ENCODE measurements around the gene FRMD6.
A peak's percentile ranks its signal among the peaks of the same experiment; 100 is the strongest.

FRMD6 gene
- 1.2 to 4.4 reads per million in 2 donors for total RNA-seq

GRCh38 chr14:51651388-51652167 is at the start of gene FRMD6:
Gene FRMD6, plus strand, starts transcription at chr14:51651910. Its CDS starts 37,927 bp downstream, at chr14:51689837.
- peak; percentile 66 for DNase-seq

- DNase-seq: no peak
These were observed 49.4 kb upstream of the FRMD6 start for GRCh38 chr14:51602310-51602709.

- DNase-seq: no peak
These were observed 48.2 kb upstream of the FRMD6 start for GRCh38 chr14:51603495-51603894.

GRCh38 chr14:51604073-51604472 is 47.6 kb upstream of the FRMD6 start:
- no peak for DNase-seq

GRCh38 chr14:51605575-51605974 is 46.1 kb upstream of the FRMD6 start:
- no peak for DNase-seq

- no peak for DNase-seq
These were observed 44.0 kb upstream of the FRMD6 start for GRCh38 chr14:51607711-51608110.

GRCh38 chr14:51609251-51609954 is 42.3 kb upstream of the FRMD6 start:
- DNase-seq: no peak

GRCh38 chr14:51609955-51610283 is 41.8 kb upstream of the FRMD6 start:
- no peak for DNase-seq

- DNase-seq: no peak
These were observed 40.9 kb upstream of the FRMD6 start for GRCh38 chr14:51610771-51611170.

GRCh38 chr14:51612449-51612848 is 39.3 kb upstream of the FRMD6 start:
- no peak for DNase-seq

- DNase-seq: no peak
These were observed 38.3 kb upstream of the FRMD6 start for GRCh38 chr14:51613416-51613815.

GRCh38 chr14:51614707-51615106 is 37.0 kb upstream of the FRMD6 start:
- DNase-seq: no peak

- no peak for DNase-seq
These were observed 35.5 kb upstream of the FRMD6 start for GRCh38 chr14:51616256-51616655.

- no peak for DNase-seq
These were observed 34.8 kb upstream of the FRMD6 start for GRCh38 chr14:51616724-51617409.

- DNase-seq: no peak
These were observed 32.1 kb upstream of the FRMD6 start for GRCh38 chr14:51619561-51619960.

- DNase-seq: no peak
These were observed 31.7 kb upstream of the FRMD6 start for GRCh38 chr14:51620056-51620455.

- no peak for DNase-seq
These were observed 30.1 kb upstream of the FRMD6 start for GRCh38 chr14:51621654-51622053.

GRCh38 chr14:51622376-51622775 is 29.3 kb upstream of the FRMD6 start:
- no peak for DNase-seq

- DNase-seq: no peak
These were observed 26.6 kb upstream of the FRMD6 start for GRCh38 chr14:51624955-51625569.

GRCh38 chr14:51626185-51626584 is 25.5 kb upstream of the FRMD6 start:
- DNase-seq: no peak

- DNase-seq: no peak
These were observed 24.9 kb upstream of the FRMD6 start for GRCh38 chr14:51626788-51627187.

GRCh38 chr14:51627313-51627712 is 24.4 kb upstream of the FRMD6 start:
- DNase-seq: no peak

GRCh38 chr14:51628238-51628637 is 23.5 kb upstream of the FRMD6 start:
- DNase-seq: no peak

Measured in T-helper 9 cell (primary cell).